ENCODE data around the gene PRR15L. TPM values are rescaled to one million over a fixed set of nuclear protein-coding genes. Genes with fewer than 3 reads are reported as not detected.

PRR15L gene
- polyA plus RNA-seq, 1 donor (not counting 4 experiments of a cell fraction or from before 2014, with no cell fraction given) = 0.16 TPM

DNA sequence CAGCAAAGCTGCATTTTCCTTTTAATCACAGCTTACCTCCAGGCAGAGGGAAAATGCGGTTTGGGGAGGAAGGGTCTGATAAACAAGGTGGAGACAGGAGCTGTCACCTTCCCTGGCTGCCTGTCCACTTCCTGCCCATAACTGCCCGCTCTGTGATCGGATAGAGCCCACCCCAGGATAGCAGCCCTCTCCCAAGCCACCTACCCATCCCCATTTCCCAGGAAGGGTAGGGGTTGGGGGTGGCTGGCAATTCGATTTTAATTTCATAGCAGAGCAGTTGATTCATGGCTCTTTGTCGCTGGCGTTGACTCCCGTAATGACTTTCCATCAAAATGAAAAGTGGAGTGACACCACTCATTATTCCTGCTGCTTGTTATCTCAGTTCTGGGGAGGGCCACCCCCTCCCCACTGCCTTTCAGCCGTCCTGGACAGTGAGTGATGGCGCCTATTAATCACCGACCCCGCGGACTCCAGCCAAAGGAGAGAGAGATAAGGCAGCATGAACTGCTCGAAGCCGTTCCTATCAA is 24.5 kb upstream of the PRR15L start:
- dilution Hi-C loops (cut with MboI; ENCODE audit: extremely low pct_ligation_motif_present, low sequenced_read_pairs) = no loop called here
- H3K9me3 ChIP-seq (ENCODE audit: control insufficient read depth, low read depth, low read length) = no peaks in the 10 kb centered on the region
- H3K27me3 ChIP-seq (ENCODE audit: control insufficient read depth, extremely low read depth, insufficient read depth, low read length) = no peaks in the 10 kb centered on the region
- H3K4me1 ChIP-seq (ENCODE audit: control insufficient read depth, extremely low read depth, insufficient read depth, low read length) = no peaks in the 10 kb centered on the region
- H3K79me2 ChIP-seq (ENCODE audit: control insufficient read depth, insufficient read depth, low read length) = no peaks in the 10 kb centered on the region
- FAIRE-seq = no peak
- no peak overlapping the region for H3K4me3 ChIP-seq (ENCODE audit: control insufficient read depth in 2 of 3, extremely low read depth in 1 of 3, insufficient read depth in 2 of 3, low read depth in 1 of 3, low read length in 3 of 3)
- no peak for TF ChIP-seq EZH2 (IDR thresholded peaks at IDR 0.05; ENCODE audit: low read length)
- TF ChIP-seq, protein P1, sequence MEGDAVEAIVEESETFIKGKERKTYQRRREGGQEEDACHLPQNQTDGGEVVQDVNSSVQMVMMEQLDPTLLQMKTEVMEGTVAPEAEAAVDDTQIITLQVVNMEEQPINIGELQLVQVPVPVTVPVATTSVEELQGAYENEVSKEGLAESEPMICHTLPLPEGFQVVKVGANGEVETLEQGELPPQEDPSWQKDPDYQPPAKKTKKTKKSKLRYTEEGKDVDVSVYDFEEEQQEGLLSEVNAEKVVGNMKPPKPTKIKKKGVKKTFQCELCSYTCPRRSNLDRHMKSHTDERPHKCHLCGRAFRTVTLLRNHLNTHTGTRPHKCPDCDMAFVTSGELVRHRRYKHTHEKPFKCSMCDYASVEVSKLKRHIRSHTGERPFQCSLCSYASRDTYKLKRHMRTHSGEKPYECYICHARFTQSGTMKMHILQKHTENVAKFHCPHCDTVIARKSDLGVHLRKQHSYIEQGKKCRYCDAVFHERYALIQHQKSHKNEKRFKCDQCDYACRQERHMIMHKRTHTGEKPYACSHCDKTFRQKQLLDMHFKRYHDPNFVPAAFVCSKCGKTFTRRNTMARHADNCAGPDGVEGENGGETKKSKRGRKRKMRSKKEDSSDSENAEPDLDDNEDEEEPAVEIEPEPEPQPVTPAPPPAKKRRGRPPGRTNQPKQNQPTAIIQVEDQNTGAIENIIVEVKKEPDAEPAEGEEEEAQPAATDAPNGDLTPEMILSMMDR (optimal IDR thresholded peaks at IDR 0.05 in 1 of 3, IDR thresholded peaks at IDR 0.05 in 1 of 3, conservative IDR thresholded peaks at IDR 0.05 in 1 of 3; ENCODE audit: extremely low read depth in 1 of 3, insufficient read depth in 2 of 3, low read length in 3 of 3) = no peak
- peaks cover 23 to 40% of the 10 kb centered on the region in 2 experiments for H3K36me3 ChIP-seq (ENCODE audit: control insufficient read depth in 2 of 2, extremely low read depth in 1 of 2, insufficient read depth in 2 of 2, low read length in 2 of 2)
- H3K27ac ChIP-seq (ENCODE audit: control insufficient read depth, insufficient read depth, low read length) = no peak overlapping the region
- no peak overlapping the region for H3K4me2 ChIP-seq (ENCODE audit: control insufficient read depth, extremely low read depth, insufficient read depth, low read depth, low read length)
- H4K20me1 ChIP-seq (ENCODE audit: control insufficient read depth, extremely low read depth, insufficient read depth, low read length) = no peaks in the 10 kb centered on the region
- no peak overlapping the region for H3K9ac ChIP-seq (ENCODE audit: control insufficient read depth, extremely low read depth, insufficient read depth, low read length)
- no peak for DNase-seq (ENCODE audit: low read depth, low spot score)
- H2AFZ ChIP-seq (ENCODE audit: control insufficient read depth, low read length) = no peak overlapping the region
- no peaks in the 10 kb centered on the region for H3K9me1 ChIP-seq (ENCODE audit: control insufficient read depth, extremely low read depth, insufficient read depth, low read length)

DNA sequence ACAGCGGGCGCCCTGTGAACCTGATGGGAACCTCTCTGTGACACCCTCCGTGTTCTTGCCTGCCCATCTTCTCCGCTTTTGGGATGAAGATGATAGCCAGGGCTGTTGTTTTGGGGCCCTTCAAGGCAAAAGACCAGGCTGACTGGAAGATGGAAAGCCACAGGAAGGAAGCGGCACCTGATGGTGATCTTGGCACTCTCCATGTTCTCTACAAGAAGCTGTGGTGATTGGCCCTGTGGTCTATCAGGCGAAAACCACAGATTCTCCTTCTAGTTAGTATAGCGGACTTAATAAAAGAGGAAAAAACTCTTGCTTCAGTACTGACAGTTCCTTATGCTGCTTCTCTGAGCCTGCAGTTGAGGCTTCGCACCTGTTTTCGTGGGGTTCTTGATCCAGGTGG is 23.8 kb upstream of the PRR15L start:
- TF ChIP-seq EZH2 (IDR thresholded peaks at IDR 0.05; ENCODE audit: low read length) = no peak
- Histone ChIP-seq H2AFZ (ENCODE audit: control insufficient read depth, low read length) (no peak overlapping the region), H3K27me3 (ENCODE audit: control insufficient read depth, extremely low read depth, insufficient read depth, low read length) (no peaks in the 10 kb centered on the region), H3K9me1 (ENCODE audit: control insufficient read depth, extremely low read depth, insufficient read depth, low read length) (no peaks in the 10 kb centered on the region), H3K4me2 (ENCODE audit: control insufficient read depth, extremely low read depth, insufficient read depth, low read depth, low read length) (no peak overlapping the region), H3K9me3 (ENCODE audit: control insufficient read depth, low read depth, low read length) (no peaks in the 10 kb centered on the region), H3K27ac (ENCODE audit: control insufficient read depth, insufficient read depth, low read length) (no peak overlapping the region), H3K79me2 (ENCODE audit: control insufficient read depth, insufficient read depth, low read length) (no peaks in the 10 kb centered on the region), H4K20me1 (ENCODE audit: control insufficient read depth, extremely low read depth, insufficient read depth, low read length) (no peaks in the 10 kb centered on the region), H3K4me3 (ENCODE audit: control insufficient read depth in 2 of 3, extremely low read depth in 1 of 3, insufficient read depth in 2 of 3, low read depth in 1 of 3, low read length in 3 of 3) (no peak overlapping the region), H3K4me1 (ENCODE audit: control insufficient read depth, extremely low read depth, insufficient read depth, low read length) (no peaks in the 10 kb centered on the region), H3K9ac (ENCODE audit: control insufficient read depth, extremely low read depth, insufficient read depth, low read length) (no peak overlapping the region), H3K36me3 (ENCODE audit: control insufficient read depth in 2 of 2, extremely low read depth in 1 of 2, insufficient read depth in 2 of 2, low read length in 2 of 2) (peaks cover 23 to 43% of the 10 kb centered on the region in 2 experiments)
- dilution Hi-C loops (cut with MboI; ENCODE audit: extremely low pct_ligation_motif_present, low sequenced_read_pairs) = no loop called here
- DNase-seq (ENCODE audit: low read depth, low spot score) = no peak
- FAIRE-seq = no peak

DNA sequence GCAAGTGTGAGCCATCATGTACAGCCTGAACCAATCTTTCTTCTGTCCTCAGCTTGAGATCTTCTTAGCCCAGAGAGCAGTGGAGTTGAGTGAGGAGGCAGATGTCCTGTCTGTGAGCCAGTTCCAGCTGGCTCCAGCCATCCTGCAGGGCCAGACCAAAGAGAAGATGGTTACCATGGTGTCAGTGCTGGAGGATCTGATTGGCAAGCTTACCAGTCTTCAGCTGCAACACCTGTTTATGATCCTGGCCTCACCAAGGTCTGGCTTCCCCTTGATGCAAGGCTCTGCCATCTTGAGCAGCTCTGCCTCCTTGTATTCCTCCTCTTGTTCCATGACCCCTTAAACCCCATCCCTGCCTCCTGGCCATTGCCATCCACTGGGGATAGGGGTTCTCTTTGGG is 22.9 kb upstream of the PRR15L start:
- Histone ChIP-seq H3K79me2 (ENCODE audit: control insufficient read depth, insufficient read depth, low read length) (no peaks in the 10 kb centered on the region), H3K9me1 (ENCODE audit: control insufficient read depth, extremely low read depth, insufficient read depth, low read length) (no peaks in the 10 kb centered on the region), H2AFZ (ENCODE audit: control insufficient read depth, low read length) (no peak overlapping the region), H3K4me3 (ENCODE audit: control insufficient read depth in 2 of 3, extremely low read depth in 1 of 3, insufficient read depth in 2 of 3, low read depth in 1 of 3, low read length in 3 of 3) (no peak overlapping the region), H3K9me3 (ENCODE audit: control insufficient read depth, low read depth, low read length) (no peaks in the 10 kb centered on the region), H4K20me1 (ENCODE audit: control insufficient read depth, extremely low read depth, insufficient read depth, low read length) (no peaks in the 10 kb centered on the region), H3K9ac (ENCODE audit: control insufficient read depth, extremely low read depth, insufficient read depth, low read length) (no peak overlapping the region), H3K27ac (ENCODE audit: control insufficient read depth, insufficient read depth, low read length) (no peak overlapping the region), H3K27me3 (ENCODE audit: control insufficient read depth, extremely low read depth, insufficient read depth, low read length) (no peaks in the 10 kb centered on the region), H3K4me1 (ENCODE audit: control insufficient read depth, extremely low read depth, insufficient read depth, low read length) (no peaks in the 10 kb centered on the region), H3K36me3 (ENCODE audit: control insufficient read depth in 2 of 2, extremely low read depth in 1 of 2, insufficient read depth in 2 of 2, low read length in 2 of 2) (peaks cover 30 to 44% of the 10 kb centered on the region in 2 experiments), H3K4me2 (ENCODE audit: control insufficient read depth, extremely low read depth, insufficient read depth, low read depth, low read length) (no peak overlapping the region)
- FAIRE-seq (no peak), DNase-seq (ENCODE audit: low read depth, low spot score) (no peak)
- dilution Hi-C loops (cut with MboI; ENCODE audit: extremely low pct_ligation_motif_present, low sequenced_read_pairs) = no loop called here
- no peak for TF ChIP-seq EZH2 (IDR thresholded peaks at IDR 0.05; ENCODE audit: low read length)
- TF ChIP-seq, protein P1 (optimal IDR thresholded peaks at IDR 0.05 in 1 of 3, IDR thresholded peaks at IDR 0.05 in 1 of 3, conservative IDR thresholded peaks at IDR 0.05 in 1 of 3; ENCODE audit: extremely low read depth in 1 of 3, insufficient read depth in 2 of 3, low read length in 3 of 3) = no peak
